Pancreas (tissue), 10 donors: ENCODE measurements around the gene ADCK2. TPM values are rescaled to one million over a fixed set of nuclear protein-coding genes. Genes with fewer than 3 reads are reported as not detected.

Experiments
- ATAC-seq, 4 donors: fragments of 200-7000 bp; cut with Tn5 transposase; one replicate each; pipeline versions ENCODE4 v1.8.0 to v1.9.1; 2020; ENCODE audit warnings: mild to moderate bottlenecking in 4 of 4, moderate library complexity in 4 of 4
- DNase-seq, 6 donors: peaks; one replicate each; pipeline ENCODE4 v3.0.0-alpha.2; 2020
- FAIRE-seq: peaks from 2 replicates; lab custom pipeline; 2012; peaks lifted over from hg19 to GRCh38; lab: Jason Lieb, UNC
- H3K27ac ChIP-seq, 4 donors: fragments of 200-600 bp; sonication (generic); 1 replicate in 3 of 4; 2 replicates in 1 of 4; pipeline versions ENCODE4 v1.5.0 to v1.8.0; 2020
- H3K27me3 ChIP-seq, 4 donors: fragments of 200-600 bp; one replicate each; pipeline ENCODE4 v1.8.0; 2021
- H3K36me3 ChIP-seq, 3 donors: fragments of 200-600 bp; sonication (generic) in 1 of 3; one replicate each; pipeline versions ENCODE4 v1.5.0 to v1.8.0; 2020 to 2021
- H3K4me1 ChIP-seq, 3 donors: fragments of 200-600 bp; one replicate each; pipeline ENCODE4 v1.8.0; 2021
- H3K4me3 ChIP-seq, 4 donors: fragments of 200-600 bp; sonication (generic) in 2 of 4; one replicate each; pipeline versions ENCODE4 v1.5.0 to v1.8.0; 2020 to 2021
- H3K9me3 ChIP-seq, 4 donors: fragments of 200-600 bp; one replicate each; pipeline ENCODE4 v1.8.0; 2021
- whole genome bisulfite sequencing, 2 donors: extraction: QIAGEN DNeasy Blood & Tissue Kit; methylation state at CpG; one replicate each; pipeline ENCODE4 v1.1.7; 2013; 5-methylcytosine and 5-hydroxymethylcytosine counted together
- intact Hi-C, 3 donors: fragments of 100-400 bp; cut with DNase I; formaldehyde crosslinking; loops; one replicate each; pipeline versions ENCODE4 v1.11.1 to v1.14.2; 2022
- polyA plus RNA-seq, 2 donors: library from polyadenylated mRNA; stranded (reverse); fragments of 200-250 nt; gene quantifications; one replicate each; pipeline ENCODE4 v1.2.3, GENCODE V29; 2013
- total RNA-seq, 6 donors: library from RNA; stranded (reverse); fragmentation: NEBNext Ultra II Directional in 4 of 6; extraction: Animal tissue kit (Norgen Biotek cat#: 25700) in 4 of 6; gene quantifications; one replicate each; pipeline versions ENCODE4 v1.2.1 to v1.2.4, GENCODE V29; 2021 to 2023
- TF ChIP-seq, protein P1 (sequence below), 4 donors: fragments of 200-600 bp; sonication (generic) in 3 of 4; IDR thresholded peaks; one replicate each; pipeline versions ENCODE4 v1.5.0 to v1.8.0; 2021; ENCODE audit warnings: antibody characterized with exemption in 4 of 4
- donor health status: healthy with polysubstance abuse.
- donor health status: DM: no; HTN: no; CAD: no; lungs with moderate emphysema.
- donor health status: DM: no; HTN: no; CAD: no.
- donor health status: control.
- donor health status: control.
- donor health status: Bipolar disorder and iron deficiency.
- donor health status: DM: yes; HTN: yes; CAD: no.
- donor health status: DM: no; HTN: no; CAD: no.
- donor health status: DM: no; HTN: no; CAD: no.
- donor health status: DM: yes; HTN: yes; CAD: no.

Gene ADCK2
- total and polyA plus RNA-seq, 8 donors = 6.5 to 13.3 (median 8.4) TPM

DNA sequence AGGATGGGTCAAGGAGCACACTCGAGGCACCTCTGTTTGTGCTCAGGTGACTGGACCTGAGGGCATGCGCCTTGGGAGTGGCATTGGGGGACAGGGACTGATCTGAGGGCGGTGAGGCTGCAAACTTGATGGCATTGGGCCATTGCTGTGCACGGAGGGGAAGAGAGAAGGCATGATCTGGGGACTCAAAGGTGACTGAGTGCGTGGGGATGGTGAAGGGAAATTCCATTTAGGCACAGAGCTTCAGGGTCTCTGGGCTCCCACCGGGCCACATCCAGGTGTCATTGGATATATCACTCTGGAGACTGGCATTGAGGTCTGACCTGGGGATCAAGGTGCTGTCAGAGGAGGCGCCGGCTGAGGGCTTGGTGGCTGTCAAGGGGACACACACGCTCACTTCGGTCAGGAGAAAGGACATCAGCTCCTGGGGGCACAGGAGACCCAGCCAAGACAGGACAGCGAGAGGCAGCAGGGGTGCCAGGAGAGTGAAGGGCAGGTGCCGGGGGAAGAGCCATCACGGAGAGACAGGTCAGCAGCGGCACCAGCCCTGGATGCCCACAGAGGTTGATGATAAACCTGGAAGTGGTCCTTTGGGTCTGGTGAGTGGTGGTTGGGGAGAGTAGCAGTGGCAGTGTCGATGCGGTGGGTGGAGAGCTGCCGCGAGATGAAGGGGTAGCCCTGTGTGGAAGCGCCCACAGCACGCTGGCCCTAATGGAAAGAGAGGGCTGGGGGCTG, 5.5 kb downstream of the ADCK2 start:
- H3K4me1 ChIP-seq = peaks cover 0 to 7% (median 0%) of the 10 kb centered on the region in 3 donors
- no peak overlapping the region for H3K27ac ChIP-seq
- no peaks in the 10 kb centered on the region for H3K27me3 ChIP-seq
- intact Hi-C loops = no loop called here
- H3K9me3 ChIP-seq = no peaks in the 10 kb centered on the region
- WGBS, 2 donors = 95 to 96% methylated on average over 20 of the region's 20 CpGs
- no peak overlapping the region for H3K4me3 ChIP-seq
- peaks cover 0 to 6% (median 0%) of the 10 kb centered on the region in 3 donors for H3K36me3 ChIP-seq
- TF ChIP-seq, protein P1, sequence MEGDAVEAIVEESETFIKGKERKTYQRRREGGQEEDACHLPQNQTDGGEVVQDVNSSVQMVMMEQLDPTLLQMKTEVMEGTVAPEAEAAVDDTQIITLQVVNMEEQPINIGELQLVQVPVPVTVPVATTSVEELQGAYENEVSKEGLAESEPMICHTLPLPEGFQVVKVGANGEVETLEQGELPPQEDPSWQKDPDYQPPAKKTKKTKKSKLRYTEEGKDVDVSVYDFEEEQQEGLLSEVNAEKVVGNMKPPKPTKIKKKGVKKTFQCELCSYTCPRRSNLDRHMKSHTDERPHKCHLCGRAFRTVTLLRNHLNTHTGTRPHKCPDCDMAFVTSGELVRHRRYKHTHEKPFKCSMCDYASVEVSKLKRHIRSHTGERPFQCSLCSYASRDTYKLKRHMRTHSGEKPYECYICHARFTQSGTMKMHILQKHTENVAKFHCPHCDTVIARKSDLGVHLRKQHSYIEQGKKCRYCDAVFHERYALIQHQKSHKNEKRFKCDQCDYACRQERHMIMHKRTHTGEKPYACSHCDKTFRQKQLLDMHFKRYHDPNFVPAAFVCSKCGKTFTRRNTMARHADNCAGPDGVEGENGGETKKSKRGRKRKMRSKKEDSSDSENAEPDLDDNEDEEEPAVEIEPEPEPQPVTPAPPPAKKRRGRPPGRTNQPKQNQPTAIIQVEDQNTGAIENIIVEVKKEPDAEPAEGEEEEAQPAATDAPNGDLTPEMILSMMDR (IDR thresholded peaks at IDR 0.05) = no peak
- DNase-seq = no peak
- no peak for ATAC-seq
- FAIRE-seq = no peak

DNA sequence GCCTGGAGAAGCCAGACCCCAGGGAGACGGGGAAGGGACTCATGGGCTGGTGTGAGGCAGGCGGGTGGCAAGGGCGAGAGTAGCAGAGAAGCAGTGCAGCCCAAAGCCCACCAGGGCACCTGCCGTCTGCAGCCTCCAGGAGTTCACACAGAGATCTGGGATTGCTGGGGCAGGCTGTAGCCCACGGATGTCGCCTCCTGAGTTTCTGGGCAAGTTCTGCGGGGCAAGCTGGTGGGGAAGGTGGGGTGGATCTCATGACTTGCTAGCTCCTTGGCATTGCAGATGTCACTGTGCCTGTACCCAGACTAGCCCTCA, 6.0 kb downstream of the ADCK2 start:
- H3K9me3 ChIP-seq = no peaks in the 10 kb centered on the region
- intact Hi-C loops = no loop called here
- WGBS, 2 donors = 92 to 99% methylated on average over 7 of the region's 7 CpGs
- DNase-seq = no peak
- H3K27me3 ChIP-seq = no peaks in the 10 kb centered on the region
- H3K36me3 ChIP-seq = peaks cover 0 to 6% (median 0%) of the 10 kb centered on the region in 3 donors
- no peak for FAIRE-seq
- TF ChIP-seq, protein P1 (IDR thresholded peaks at IDR 0.05) = no peak
- no peak overlapping the region for H3K4me3 ChIP-seq
- H3K27ac ChIP-seq = no peak overlapping the region
- peaks cover 0 to 7% (median 0%) of the 10 kb centered on the region in 3 donors for H3K4me1 ChIP-seq
- no peak for ATAC-seq

DNA sequence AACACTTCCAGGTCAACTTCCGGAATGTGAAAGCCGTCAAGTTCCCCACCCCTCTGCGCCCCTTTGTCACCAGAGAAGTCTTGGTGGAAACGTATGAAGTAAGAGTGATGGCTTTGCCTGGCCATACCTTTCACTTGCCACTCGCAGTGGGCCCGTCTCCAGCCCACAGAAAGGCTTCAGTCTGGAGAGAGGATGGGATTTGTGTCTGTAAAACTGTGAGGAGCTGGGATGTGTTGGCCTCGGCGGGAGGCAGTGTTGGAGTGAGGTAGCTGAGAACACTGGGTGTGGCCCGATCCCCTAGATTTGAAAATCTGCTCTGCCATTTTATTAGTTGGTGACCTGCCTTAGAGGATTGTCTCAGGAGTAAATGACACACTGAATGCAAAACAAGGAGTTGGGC, 6.4 kb downstream of the ADCK2 start:
- ATAC-seq = no peak
- no peak for FAIRE-seq
- DNase-seq = no peak
- intact Hi-C loops = no loop called here
- TF ChIP-seq, protein P1 (IDR thresholded peaks at IDR 0.05) = no peak
- Histone ChIP-seq H3K9me3 (no peaks in the 10 kb centered on the region), H3K4me1 (peaks cover 0 to 4% (median 0%) of the 10 kb centered on the region in 3 donors), H3K36me3 (peaks cover 0 to 6% (median 0%) of the 10 kb centered on the region in 3 donors), H3K4me3 (no peak overlapping the region), H3K27me3 (no peaks in the 10 kb centered on the region), H3K27ac (no peak overlapping the region)
- 94 to 95% methylated on average over 9 of the region's 9 CpGs for WGBS, 2 donors

DNA sequence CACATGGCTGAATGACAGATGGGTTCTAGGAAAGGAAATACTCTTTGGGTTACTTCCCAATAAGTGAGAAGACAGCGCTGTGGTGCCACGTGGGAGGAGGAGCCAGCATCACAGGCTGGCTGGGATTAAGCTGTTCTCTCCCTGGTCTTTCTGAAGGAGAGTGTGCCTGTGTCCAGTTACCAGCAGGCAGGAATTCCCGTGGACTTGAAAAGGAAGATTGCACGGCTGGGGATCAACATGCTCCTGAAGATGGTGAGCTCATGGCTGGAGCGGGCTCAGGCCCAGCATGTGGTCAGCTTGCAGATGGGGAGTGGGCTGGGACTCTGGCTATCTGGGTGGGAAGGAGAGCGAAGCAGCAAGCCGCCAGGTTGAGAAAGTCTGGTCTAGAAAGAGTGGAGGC, 8.1 kb downstream of the ADCK2 start:
- no peak for DNase-seq
- Histone ChIP-seq H3K27ac (no peak overlapping the region), H3K9me3 (no peaks in the 10 kb centered on the region), H3K4me1 (no peaks in the 10 kb centered on the region), H3K27me3 (no peaks in the 10 kb centered on the region), H3K4me3 (no peak overlapping the region), H3K36me3 (peaks cover 0 to 6% (median 0%) of the 10 kb centered on the region in 3 donors)
- ATAC-seq = no peak
- WGBS, 2 donors = 93 to 96% methylated on average over 7 of the region's 7 CpGs
- intact Hi-C loops = no loop called here
- TF ChIP-seq, protein P1 (IDR thresholded peaks at IDR 0.05) = no peak
- FAIRE-seq = no peak

DNA sequence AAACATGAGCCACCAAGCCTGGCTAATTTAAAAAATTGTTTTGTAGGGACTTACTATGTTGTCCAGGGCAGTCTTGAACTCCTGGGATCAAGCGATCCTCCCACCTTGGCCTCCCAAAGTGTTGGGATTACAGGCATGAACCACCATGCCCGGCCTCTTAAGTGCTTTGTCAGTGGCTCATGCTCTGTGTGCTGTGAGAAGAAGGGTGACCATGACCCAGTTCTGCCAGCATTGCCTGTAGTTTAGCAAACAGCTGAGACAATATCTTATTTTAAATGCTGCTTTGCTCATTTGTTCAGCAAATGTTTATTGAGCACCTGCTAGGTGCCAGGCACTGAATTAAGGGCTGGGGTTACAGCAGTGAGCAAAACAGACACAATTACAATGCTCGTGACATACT, 9.0 kb downstream of the ADCK2 start:
- WGBS, 2 donors = 92 to 94% methylated on average over 3 of the region's 3 CpGs

More for the DNA sequence above, 9.0 kb downstream of the ADCK2 start:
- ATAC-seq (no peak), DNase-seq (no peak), FAIRE-seq (no peak)
- Histone ChIP-seq H3K27me3 (no peaks in the 10 kb centered on the region), H3K4me1 (no peaks in the 10 kb centered on the region), H3K4me3 (no peak overlapping the region), H3K9me3 (no peaks in the 10 kb centered on the region), H3K27ac (no peak overlapping the region), H3K36me3 (peaks cover 0 to 6% (median 0%) of the 10 kb centered on the region in 3 donors)
- TF ChIP-seq, protein P1 (IDR thresholded peaks at IDR 0.05) = no peak
- intact Hi-C loops = no loop called here
